LNCAP (cell line): ENCODE results near the gene TNNC1.

ENCODE experiments used
- CTCF ChIP-seq: fragments of 450-650 bp; IDR thresholded peaks from 2 replicates; pipeline ENCODE4 v1.5.1; 2017; ENCODE audit warnings: mild to moderate bottlenecking

TNNC1 gene

GRCh38 chr3:52437326-52438103, 16.3 kb downstream of the TNNC1 start:
- no peak for TF ChIP-seq CTCF

- TF ChIP-seq CTCF, result no peak
These were observed 17.2 kb downstream of the TNNC1 start for GRCh38 chr3:52436500-52437149.

GRCh38 chr3:52435246-52436101, 18.4 kb downstream of the TNNC1 start:
- no peak for TF ChIP-seq CTCF

- TF ChIP-seq CTCF, result no peak
These were observed 19.2 kb downstream of the TNNC1 start for GRCh38 chr3:52434491-52435115.

GRCh38 chr3:52433996-52434479, 19.8 kb downstream of the TNNC1 start:
- no peak for TF ChIP-seq CTCF

- TF ChIP-seq CTCF, result no peak
These were observed 20.4 kb downstream of the TNNC1 start for GRCh38 chr3:52433328-52433995.

GRCh38 chr3:52432691-52433141, 21.1 kb downstream of the TNNC1 start:
- no peak for TF ChIP-seq CTCF
